Ascending aorta (tissue), 2 donors: ENCODE measurements around the gene CC2D2A. TPM values are rescaled to one million over a fixed set of nuclear protein-coding genes. Genes with fewer than 3 reads are reported as not detected.
"Not testable (repeated sequence)": the region's sequence is repeated elsewhere in the genome, so short reads cannot be mapped to it uniquely, and the experiment has no call there.

Experiments used
- DNase-seq, 2 donors: peaks; one replicate each; pipeline ENCODE4 v3.0.0-alpha.2; 2019; ENCODE audit warnings: low spot score in 2 of 2
- H3K27ac ChIP-seq, 2 donors: fragments of 200-600 bp; sonication (generic); one replicate each; pipeline ENCODE4 v1.5.1; 2016 to 2017; ENCODE audit warnings: mild to moderate bottlenecking in 1 of 2
- H3K27me3 ChIP-seq: fragments of 200-600 bp; sonication (generic); one replicate; pipeline ENCODE4 v1.5.1; 2017
- H3K36me3 ChIP-seq, 2 donors: fragments of 200-600 bp; sonication (generic); one replicate each; pipeline ENCODE4 v1.5.1; 2016
- H3K4me1 ChIP-seq, 2 donors: fragments of 200-600 bp; sonication (generic); one replicate each; pipeline ENCODE4 v1.5.1; 2016 to 2017; ENCODE audit warnings: mild to moderate bottlenecking in 1 of 2
- H3K4me3 ChIP-seq, 2 donors: fragments of 200-600 bp; sonication (generic); one replicate each; pipeline ENCODE4 v1.5.1; 2016 to 2017; ENCODE audit warnings: mild to moderate bottlenecking in 1 of 2
- H3K9me3 ChIP-seq, 2 donors: fragments of 200-600 bp; sonication (generic); one replicate each; pipeline ENCODE4 v1.5.1; 2016
- intact Hi-C: fragments of 100-400 bp; cut with DNase I; formaldehyde crosslinking; loops from one replicate; pipeline ENCODE4 v1.15.1; 2023
- total RNA-seq: library from RNA; depleted of rRNA; stranded (reverse); fragments of >200 nt; gene quantifications from one replicate; pipeline ENCODE4 v1.1.0, GENCODE V29; 2016
- TF ChIP-seq, protein P1 (sequence below), 3 experiments: fragments of 200-600 bp in 2 of 3; fragments of 450-650 bp in 1 of 3; sonication (generic) in 2 of 3; IDR thresholded peaks; one replicate each; pipeline ENCODE4 v1.5.1; 2016 to 2019; ENCODE audit warnings: antibody characterized with exemption in 3 of 3, mild to moderate bottlenecking in 1 of 3, moderate library complexity in 1 of 3

Gene CC2D2A
- total RNA-seq, 1 donor from 2014 or later, result 2.8 TPM

DNA sequence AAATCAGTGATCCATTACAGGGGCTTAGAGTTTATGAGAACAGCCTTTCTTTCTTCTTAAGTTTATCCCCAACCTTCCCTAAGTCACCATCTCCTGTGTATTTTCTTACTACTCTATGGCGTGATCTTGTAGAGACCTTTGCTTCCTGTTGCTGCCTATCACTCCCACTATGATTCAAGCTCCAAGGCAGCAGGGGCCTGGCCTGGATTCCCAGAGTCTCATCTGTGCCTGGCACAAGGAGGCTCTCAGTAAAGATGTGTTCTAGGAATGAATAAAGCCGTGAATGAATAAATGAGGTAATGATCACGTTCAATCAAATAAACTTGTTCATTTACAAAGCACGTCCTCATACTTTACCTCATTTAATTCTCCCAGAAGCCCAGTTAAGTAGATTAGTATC lies 45.4 kb downstream of the CC2D2A start:
- Histone ChIP-seq H3K27me3 (no peaks in the 10 kb centered on the region), H3K27ac (no peak overlapping the region), H3K4me1 (no peaks in the 10 kb centered on the region), H3K9me3 (no peaks in the 10 kb centered on the region), H3K4me3 (no peak overlapping the region), H3K36me3 (peaks cover 35 to 51% of the 10 kb centered on the region in 2 donors)
- intact Hi-C loops, result no loop called here
- TF ChIP-seq, protein P1, sequence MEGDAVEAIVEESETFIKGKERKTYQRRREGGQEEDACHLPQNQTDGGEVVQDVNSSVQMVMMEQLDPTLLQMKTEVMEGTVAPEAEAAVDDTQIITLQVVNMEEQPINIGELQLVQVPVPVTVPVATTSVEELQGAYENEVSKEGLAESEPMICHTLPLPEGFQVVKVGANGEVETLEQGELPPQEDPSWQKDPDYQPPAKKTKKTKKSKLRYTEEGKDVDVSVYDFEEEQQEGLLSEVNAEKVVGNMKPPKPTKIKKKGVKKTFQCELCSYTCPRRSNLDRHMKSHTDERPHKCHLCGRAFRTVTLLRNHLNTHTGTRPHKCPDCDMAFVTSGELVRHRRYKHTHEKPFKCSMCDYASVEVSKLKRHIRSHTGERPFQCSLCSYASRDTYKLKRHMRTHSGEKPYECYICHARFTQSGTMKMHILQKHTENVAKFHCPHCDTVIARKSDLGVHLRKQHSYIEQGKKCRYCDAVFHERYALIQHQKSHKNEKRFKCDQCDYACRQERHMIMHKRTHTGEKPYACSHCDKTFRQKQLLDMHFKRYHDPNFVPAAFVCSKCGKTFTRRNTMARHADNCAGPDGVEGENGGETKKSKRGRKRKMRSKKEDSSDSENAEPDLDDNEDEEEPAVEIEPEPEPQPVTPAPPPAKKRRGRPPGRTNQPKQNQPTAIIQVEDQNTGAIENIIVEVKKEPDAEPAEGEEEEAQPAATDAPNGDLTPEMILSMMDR (IDR thresholded peaks at IDR 0.05), result no peak
- no peak for DNase-seq

DNA sequence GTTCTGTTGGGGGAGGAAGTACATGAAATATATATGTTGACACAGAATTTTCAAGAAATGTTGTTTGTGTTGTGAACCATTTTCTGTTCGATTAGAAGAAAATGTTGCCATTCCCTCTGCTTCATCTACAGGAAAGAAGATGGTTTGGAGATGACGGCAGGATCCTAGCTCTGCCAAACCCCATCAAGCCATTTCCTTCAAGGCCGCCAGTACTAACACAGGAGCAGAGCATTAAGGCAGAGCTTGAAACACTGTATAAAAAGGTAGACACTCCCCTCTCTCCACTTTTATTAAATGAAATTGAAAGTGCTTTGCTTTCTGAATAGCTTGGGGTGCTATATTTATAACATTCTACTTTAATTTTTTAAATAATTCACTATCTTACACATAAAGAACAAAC lies 46.8 kb downstream of the CC2D2A start:
- Histone ChIP-seq H3K4me3 (no peak overlapping the region), H3K9me3 (no peaks in the 10 kb centered on the region), H3K36me3 (peaks cover 27 to 45% of the 10 kb centered on the region in 2 donors), H3K4me1 (no peaks in the 10 kb centered on the region), H3K27me3 (no peaks in the 10 kb centered on the region), H3K27ac (no peak overlapping the region)
- no peak for DNase-seq
- intact Hi-C loops, result no loop called here
- TF ChIP-seq, protein P1 (IDR thresholded peaks at IDR 0.05), result no peak

DNA sequence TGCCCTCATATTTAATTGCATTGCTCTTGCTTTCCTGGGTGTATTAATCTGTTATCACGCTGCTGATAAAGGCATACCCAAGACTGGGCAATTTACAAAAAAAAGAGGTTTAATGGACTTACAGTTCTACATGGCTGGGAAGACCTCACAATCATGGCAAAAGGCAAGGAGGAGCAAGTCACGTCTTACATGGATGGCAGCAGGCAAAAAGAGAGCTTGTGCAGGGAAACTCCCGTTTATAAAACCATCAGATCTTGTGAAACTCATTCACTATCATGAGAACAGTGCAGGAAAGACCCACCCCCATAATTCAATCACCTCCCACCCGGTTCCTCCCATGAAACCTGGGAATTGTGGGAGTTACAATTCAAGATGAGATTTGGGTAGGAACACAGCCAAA lies 48.0 kb downstream of the CC2D2A start:
- peaks cover 27 to 40% of the 10 kb centered on the region in 2 donors for H3K36me3 ChIP-seq
- H3K9me3 ChIP-seq, intact Hi-C loops, H3K4me3 ChIP-seq, DNase-seq, H3K27me3 ChIP-seq, H3K4me1 ChIP-seq, H3K27ac ChIP-seq: not testable (repeated sequence)

DNA sequence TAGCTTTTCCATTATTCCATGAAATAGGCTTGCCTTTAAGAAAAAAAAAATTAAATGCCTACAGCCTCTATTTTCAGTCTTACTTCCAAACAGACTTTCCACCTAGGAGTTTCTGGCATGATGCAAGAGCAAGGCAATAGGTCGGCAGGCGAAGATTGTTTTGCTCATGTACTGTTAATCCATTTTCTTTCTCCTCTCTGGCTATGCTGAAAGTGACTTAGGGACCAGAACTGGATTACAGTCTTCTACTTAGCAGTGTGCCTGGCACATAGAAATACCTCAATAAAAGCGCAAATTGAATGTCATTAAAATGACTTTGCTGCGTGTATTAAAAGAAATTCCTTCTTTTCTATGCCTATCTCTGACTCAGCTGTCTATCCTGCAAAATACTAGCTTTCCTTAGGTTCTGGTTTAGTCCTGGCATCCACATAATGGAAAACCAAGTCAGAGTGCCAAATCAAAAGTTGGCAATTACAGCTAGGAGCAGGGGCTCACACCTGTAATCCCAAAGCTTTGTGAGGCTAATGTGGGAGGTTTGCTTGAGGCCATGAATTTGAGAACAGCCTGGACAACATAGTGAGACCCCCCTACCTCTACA lies 51.9 kb downstream of the CC2D2A start:
- intact Hi-C loops, result no loop called here
- H3K36me3 ChIP-seq, result peaks cover 31 to 34% of the 10 kb centered on the region in 2 donors

DNA sequence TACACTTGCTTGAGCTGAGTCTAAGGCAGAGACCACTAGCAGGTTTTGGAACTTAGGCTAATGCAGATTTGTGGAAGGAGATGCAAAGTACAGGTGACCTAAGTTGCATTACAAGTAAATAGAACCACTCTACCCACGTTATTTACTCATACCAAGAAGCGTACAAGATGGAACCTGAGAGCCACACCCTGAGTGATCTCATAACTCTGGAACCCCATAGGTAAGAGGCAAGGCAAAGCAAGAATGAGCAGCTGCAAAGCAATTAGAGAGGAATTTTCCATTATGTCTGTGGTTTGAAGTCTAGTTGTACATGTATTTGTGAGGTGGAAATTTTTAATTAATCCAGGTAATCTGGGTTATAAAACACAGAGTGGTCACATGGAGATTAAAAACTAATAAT lies 55.4 kb downstream of the CC2D2A start:
- DNase-seq, result no peak
- intact Hi-C loops, result no loop called here
- H3K36me3 ChIP-seq, result peaks cover 9 to 13% of the 10 kb centered on the region in 2 donors
- H3K27ac ChIP-seq, result no peak overlapping the region
- H3K9me3 ChIP-seq, result no peaks in the 10 kb centered on the region
- TF ChIP-seq, protein P1 (IDR thresholded peaks at IDR 0.05), result no peak
- no peaks in the 10 kb centered on the region for H3K4me1 ChIP-seq
- H3K27me3 ChIP-seq, result no peaks in the 10 kb centered on the region
- no peak overlapping the region for H3K4me3 ChIP-seq

More for the DNA sequence above, 51.9 kb downstream of the CC2D2A start:
- DNase-seq, result no peak
- Histone ChIP-seq H3K9me3 (no peaks in the 10 kb centered on the region), H3K4me3 (no peak overlapping the region), H3K27ac (no peak overlapping the region), H3K4me1 (no peaks in the 10 kb centered on the region), H3K27me3 (no peaks in the 10 kb centered on the region)
- TF ChIP-seq, protein P1 (IDR thresholded peaks at IDR 0.05), result no peak

DNA sequence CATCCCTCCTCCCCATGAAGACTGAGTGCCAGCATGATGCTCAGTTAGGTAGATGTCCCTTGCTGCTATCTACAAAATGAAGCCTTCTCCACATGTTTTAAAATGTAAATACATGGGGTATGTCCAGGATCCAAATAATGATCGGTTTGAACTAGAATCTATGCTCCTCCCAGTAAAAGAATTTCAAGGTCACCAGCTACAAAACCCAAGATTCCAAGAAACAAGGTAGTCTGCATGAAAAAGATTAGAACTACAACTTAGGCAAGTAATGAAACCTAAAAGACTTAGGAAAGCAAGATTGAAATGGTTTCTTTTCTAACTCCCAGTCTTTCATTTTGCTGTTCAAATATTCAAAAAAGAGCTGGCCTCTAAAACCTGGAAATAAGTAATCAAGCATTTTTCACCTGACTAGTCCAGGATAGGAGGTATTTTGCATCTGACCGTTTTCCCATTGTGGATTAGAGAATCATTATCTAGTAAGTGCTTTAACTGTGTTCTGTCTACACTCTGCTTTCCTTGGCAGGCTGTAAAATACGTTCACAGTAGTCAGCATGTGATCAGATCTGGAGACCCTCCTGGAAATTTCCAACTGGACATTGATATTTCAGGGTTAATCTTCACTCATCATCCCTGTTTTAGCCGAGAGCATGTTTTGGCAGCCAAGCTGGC lies 57.4 kb downstream of the CC2D2A start:
- Histone ChIP-seq H3K4me1 (no peaks in the 10 kb centered on the region), H3K27me3 (no peaks in the 10 kb centered on the region), H3K36me3 (peaks cover 9 to 13% of the 10 kb centered on the region in 2 donors), H3K4me3 (no peak overlapping the region), H3K27ac (no peak overlapping the region), H3K9me3 (no peaks in the 10 kb centered on the region)
- intact Hi-C loops, result no loop called here
- no peak for DNase-seq
- TF ChIP-seq, protein P1 (IDR thresholded peaks at IDR 0.05), result no peak
